PC-3 (cell line): Measurements from ENCODE around the gene PTPRD. TPM values are rescaled to one million over a fixed set of nuclear protein-coding genes. Genes with fewer than 3 reads are reported as not detected.

Experiments
- ATAC-seq: fragments of 200-7000 bp; cut with Tn5 transposase; 2 replicates; pipeline ENCODE4 v1.9.1; 2020; ENCODE audit warnings: mild to moderate bottlenecking, moderate library complexity
- BruUV-seq: library from RNA; stranded (reverse); fragments of 400-500 nt; replicated peaks from 2 replicates; lab custom pipeline; 2021; lab: Mats Ljungman, UMichigan
- CTCF ChIA-PET: fragments of 300-600 bp; sonication (Branson Sonifier 250); formaldehyde crosslinking; loops from one replicate; lab custom pipeline; 2022; ENCODE audit warnings: antibody characterized with exemption; lab: Charles Lee
- POLR2A ChIA-PET: fragments of 300-600 bp; sonication (Branson Sonifier 250); formaldehyde crosslinking; loops from one replicate; lab custom pipeline; 2022; ENCODE audit warnings: antibody characterized with exemption; ENCODE audit not compliant: unreplicated experiment; lab: Charles Lee
- DNase-seq: peaks from one replicate; pipeline ENCODE4 v3.0.0-alpha.2; 2015
- H2AFZ ChIP-seq: fragments of 300-600 bp; sonication (generic); 2 replicates; pipeline ENCODE4 v1.6.0; 2016; ENCODE audit warnings: antibody characterized with exemption, low read length
- H3F3A ChIP-seq: fragments of 300-600 bp; sonication (generic); one replicate; pipeline ENCODE4 v1.6.0; 2017; ENCODE audit warnings: antibody characterized with exemption, low read length, control low read depth, mild to moderate bottlenecking; ENCODE audit not compliant: unreplicated experiment
- H3K27ac ChIP-seq: fragments of 300-600 bp; sonication (generic); 2 replicates; pipeline ENCODE4 v1.5.1; 2016; ENCODE audit warnings: mild to moderate bottlenecking, low read length
- H3K27me3 ChIP-seq: fragments of 300-600 bp; sonication (generic); 2 replicates; pipeline ENCODE4 v1.6.1; 2016; ENCODE audit warnings: low read length, mixed read lengths
- H3K36me3 ChIP-seq: fragments of 300-600 bp; sonication (generic); 2 replicates; pipeline ENCODE4 v1.6.1; 2016; ENCODE audit warnings: low read depth, mixed run types, low read length, mixed read lengths
- H3K4me1 ChIP-seq: fragments of 300-600 bp; sonication (generic); 2 replicates; pipeline ENCODE4 v1.5.1; 2016; ENCODE audit warnings: low read length; ENCODE audit not compliant: insufficient read depth
- H3K4me2 ChIP-seq: fragments of 300-600 bp; sonication (generic); 2 replicates; pipeline ENCODE4 v1.6.0; 2016; ENCODE audit warnings: low read length
- H3K4me3 ChIP-seq: fragments of 300-600 bp; sonication (generic); 2 replicates; pipeline ENCODE4 v1.5.1; 2016; ENCODE audit warnings: mild to moderate bottlenecking, low read length, mixed read lengths
- H3K79me2 ChIP-seq: fragments of 300-600 bp; sonication (generic); 2 replicates; pipeline ENCODE4 v1.6.1; 2017; ENCODE audit warnings: low read length, mixed read lengths
- H3K9ac ChIP-seq: fragments of 300-600 bp; sonication (generic); 2 replicates; pipeline ENCODE4 v1.6.0; 2016; ENCODE audit warnings: mild to moderate bottlenecking, low read length
- H3K9me2 ChIP-seq: fragments of 300-600 bp; sonication (generic); replicated peaks from 2 replicates; pipeline ENCODE4 v1.6.1; 2016; ENCODE audit warnings: mixed run types, low read length, mixed read lengths
- H3K9me3 ChIP-seq: fragments of 300-600 bp; sonication (generic); 2 replicates; pipeline ENCODE4 v1.6.1; 2016; ENCODE audit warnings: low read length, mixed read lengths
- H4K20me1 ChIP-seq: fragments of 300-600 bp; sonication (generic); 2 replicates; pipeline ENCODE4 v1.6.1; 2016; ENCODE audit warnings: low read length, mixed read lengths
- CTCF ChIP-seq: fragments of 300-600 bp; sonication (generic); conservative IDR thresholded peaks from 2 replicates; pipeline ENCODE4 v1.5.1; 2017; ENCODE audit warnings: antibody characterized with exemption, low read depth, mild to moderate bottlenecking, low read length
- EZH2 ChIP-seq: fragments of 300-600 bp; sonication (generic); IDR thresholded peaks from one replicate; pipeline ENCODE4 v1.6.1; 2017; ENCODE audit warnings: antibody characterized with exemption, mild to moderate bottlenecking, low read length; ENCODE audit not compliant: unreplicated experiment
- EZH2phosphoT487 ChIP-seq: fragments of 300-600 bp; sonication (generic); IDR thresholded peaks from 2 replicates; pipeline ENCODE4 v1.6.1; 2018; ENCODE audit warnings: mild to moderate bottlenecking, antibody characterized with exemption, low read length, borderline replicate concordance
- intact Hi-C: fragments of 100-400 bp; cut with micrococcal nuclease; formaldehyde crosslinking; loops from 2 replicates; pipeline ENCODE4 v1.9.0; 2023
- total RNA-seq: library from RNA; depleted of rRNA; stranded (reverse); fragments of >200 nt; gene quantifications from 2 replicates; pipeline ENCODE4 v1.2.3, GENCODE V29; 2014

Gene PTPRD
- total RNA-seq, 1 experiment from 2014 or later: not detected

DNA sequence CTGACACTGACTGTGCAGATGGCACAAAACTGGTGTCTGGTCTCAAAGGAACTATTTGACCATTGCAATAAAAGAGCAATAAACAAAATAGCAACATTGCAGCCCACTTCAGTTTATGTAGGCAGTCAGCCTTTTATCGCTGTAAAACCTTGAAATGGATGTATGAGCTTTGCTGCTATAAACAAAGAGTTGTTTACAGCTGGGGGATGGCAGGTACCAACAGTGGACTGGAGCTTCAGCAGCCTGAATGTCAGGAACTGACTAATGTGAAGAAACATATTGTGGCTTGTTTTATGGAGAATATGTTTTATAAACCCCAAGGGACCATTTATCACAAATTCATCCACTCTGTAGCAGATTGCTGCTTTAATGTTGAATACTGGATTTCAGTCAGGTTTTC lies 78.0 kb downstream of the PTPRD start:
- ATAC-seq (peak; percentile 87), DNase-seq (peak; percentile 19)
- no peaks in the 10 kb centered on the region for H3K36me3 ChIP-seq
- H3K27ac ChIP-seq: peak overlapping the region; percentile 89
- no peaks in the 10 kb centered on the region for H4K20me1 ChIP-seq
- peak overlapping the region; percentile 58 for H3K9ac ChIP-seq
- H3K4me3 ChIP-seq: peak overlapping the region; percentile 23
- peak overlapping the region; percentile 46; the same call in 1 of the 2 replicates for H3K4me2 ChIP-seq
- no peaks in the 10 kb centered on the region for H3K9me2 ChIP-seq
- TF ChIP-seq EZH2phosphoT487: no peak
- intact Hi-C loops: loop anchor here (1.0 to 2.0 kb wide), 3 partner anchors 32 to 243 kb away; partner anchors contain the start of gene PTPRD
- H3K79me2 ChIP-seq: no peaks in the 10 kb centered on the region
- CTCF ChIA-PET: no interaction called here
- H2AFZ ChIP-seq: no peak overlapping the region
- H3F3A ChIP-seq: no peaks in the 10 kb centered on the region
- BruUV-seq: no TSS peak
- no peaks in the 10 kb centered on the region for H3K27me3 ChIP-seq
- H3K9me3 ChIP-seq: no peaks in the 10 kb centered on the region
- POLR2A ChIA-PET: interaction anchor here (0.5 kb wide), 1 partner anchor 76 kb away, joined by 3 read pairs; no protein-coding TSS in a partner anchor
- peaks cover 14% of the 10 kb centered on the region for H3K4me1 ChIP-seq

GRCh38 chr9:10525972-10526371 lies 86.8 kb downstream of the PTPRD start:
- no peaks in the 10 kb centered on the region for H3K36me3 ChIP-seq
- ChIA-PET POLR2A (no interaction called here), CTCF (no interaction called here)
- H3K9me3 ChIP-seq: no peaks in the 10 kb centered on the region
- H3K9ac ChIP-seq: no peak overlapping the region
- no peak overlapping the region for H3K4me2 ChIP-seq
- H4K20me1 ChIP-seq: no peaks in the 10 kb centered on the region
- intact Hi-C loops: no loop called here
- no peaks in the 10 kb centered on the region for H3F3A ChIP-seq
- no peak overlapping the region for H2AFZ ChIP-seq
- BruUV-seq: no TSS peak
- TF ChIP-seq EZH2phosphoT487 (no peak), CTCF (peak; percentile 26; the same call in 1 of the 2 replicates)
- no peak for ATAC-seq
- H3K4me1 ChIP-seq: no peaks in the 10 kb centered on the region
- no peaks in the 10 kb centered on the region for H3K79me2 ChIP-seq
- no peaks in the 10 kb centered on the region for H3K9me2 ChIP-seq
- no peaks in the 10 kb centered on the region for H3K27me3 ChIP-seq
- no peak for DNase-seq
- H3K27ac ChIP-seq: no peak overlapping the region
- no peak overlapping the region for H3K4me3 ChIP-seq

GRCh38 chr9:10523164-10523563 lies 89.6 kb downstream of the PTPRD start:
- intact Hi-C loops: no loop called here
- H3K4me2 ChIP-seq: no peak overlapping the region
- ATAC-seq: no peak
- H3K4me1 ChIP-seq: no peaks in the 10 kb centered on the region
- no peaks in the 10 kb centered on the region for H3F3A ChIP-seq
- H3K27me3 ChIP-seq: no peaks in the 10 kb centered on the region
- H3K9ac ChIP-seq: no peak overlapping the region
- no peaks in the 10 kb centered on the region for H3K9me3 ChIP-seq
- H3K4me3 ChIP-seq: no peak overlapping the region
- H3K9me2 ChIP-seq: no peaks in the 10 kb centered on the region
- POLR2A ChIA-PET: no interaction called here
- CTCF ChIA-PET: no interaction called here
- no peak for DNase-seq
- no peaks in the 10 kb centered on the region for H4K20me1 ChIP-seq
- H3K79me2 ChIP-seq: no peaks in the 10 kb centered on the region
- BruUV-seq: no TSS peak
- no peak for TF ChIP-seq EZH2
- no peak for TF ChIP-seq CTCF
- no peak for TF ChIP-seq EZH2phosphoT487
- no peak overlapping the region for H2AFZ ChIP-seq
- no peak overlapping the region for H3K27ac ChIP-seq
- no peaks in the 10 kb centered on the region for H3K36me3 ChIP-seq
